ENCODE measurements around the gene ZNF664.

ZNF664 gene

GRCh38 chr12:123972457-123973401 is at the start of gene ZNF664, which contains the start of gene CCDC92:
ZNF664 (plus strand) TSS chr12:123973215; CDS start chr12:124012145, 38,930 bp downstream.
CCDC92 (minus strand) TSS chr12:123972831; CDS start chr12:123944305, 28,526 bp downstream.
- peak; percentile 84 for DNase-seq (ENCODE audit: low spot score)

DNA sequence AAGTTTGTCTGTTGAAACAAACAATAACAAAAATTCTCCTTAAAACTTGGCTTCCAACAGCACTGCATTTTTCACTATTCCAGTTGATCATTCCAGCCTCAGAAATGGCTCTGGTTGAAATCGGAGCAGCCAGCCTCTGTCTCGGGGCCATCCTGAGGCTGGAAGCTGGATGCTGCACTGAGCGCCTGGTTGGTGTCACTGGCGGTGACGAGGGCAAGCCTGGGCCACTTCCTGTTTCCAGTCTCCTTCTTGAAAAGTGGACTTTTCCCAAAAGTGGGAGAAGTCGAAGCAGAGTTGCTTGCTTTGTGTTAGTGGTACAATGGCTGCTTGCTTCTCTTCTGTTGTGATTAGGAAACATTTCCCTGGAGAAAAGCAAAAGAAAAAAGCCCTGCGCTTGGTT is 49.1 kb upstream of the ZNF664 start:
- DNase-seq (ENCODE audit: low spot score), result no peak

DNA sequence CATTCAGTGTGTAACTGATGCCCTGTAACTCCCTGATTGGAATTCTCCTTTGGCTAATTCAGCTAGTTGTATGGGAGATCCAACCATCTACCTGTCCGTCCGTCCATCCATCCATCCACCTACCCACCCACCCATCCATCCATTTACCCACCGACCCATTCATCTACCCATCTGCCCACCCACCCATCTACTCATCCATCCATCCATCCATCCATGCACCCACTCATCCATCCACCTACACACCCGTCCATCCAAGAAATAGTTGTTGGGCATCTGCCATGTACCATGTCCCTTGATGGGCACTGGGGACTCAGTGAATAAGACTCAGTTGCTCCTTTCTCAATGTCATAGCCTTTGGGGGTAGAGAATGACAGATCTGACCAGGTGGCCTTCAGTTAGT is 48.5 kb upstream of the ZNF664 start:
- no peak for DNase-seq (ENCODE audit: low spot score)

DNA sequence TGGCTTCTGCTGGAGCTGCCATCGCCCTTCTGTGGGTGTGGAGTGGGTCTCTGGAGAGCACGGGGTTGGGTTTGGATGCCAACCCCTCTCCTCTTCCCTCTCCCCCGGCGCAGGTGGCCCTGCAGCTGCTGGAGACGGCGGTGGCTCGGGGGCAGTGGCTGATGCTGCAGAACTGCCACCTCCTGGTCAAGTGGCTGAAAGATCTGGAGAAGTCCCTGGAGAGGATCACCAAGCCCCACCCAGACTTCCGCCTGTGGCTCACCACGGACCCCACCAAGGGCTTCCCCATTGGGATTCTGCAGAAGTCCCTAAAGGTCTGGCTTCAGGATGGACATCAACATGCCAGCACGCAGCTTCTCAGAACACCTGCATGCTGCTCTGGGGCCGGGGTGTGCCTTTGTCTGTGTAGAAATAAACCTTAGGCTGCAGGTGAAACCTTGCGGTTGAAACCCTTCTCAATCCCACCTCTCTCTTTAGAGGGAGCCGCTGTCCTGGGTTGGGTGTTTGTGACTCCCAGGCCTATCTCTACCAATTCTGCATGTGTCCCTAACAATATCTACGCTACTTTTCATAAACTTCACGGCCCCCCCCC is 44.6 kb upstream of the ZNF664 start:
- DNase-seq (ENCODE audit: low spot score), result no peak

GRCh38 chr12:123928897-123929296 is 44.1 kb upstream of the ZNF664 start:
- no peak for DNase-seq (ENCODE audit: low spot score)

DNA sequence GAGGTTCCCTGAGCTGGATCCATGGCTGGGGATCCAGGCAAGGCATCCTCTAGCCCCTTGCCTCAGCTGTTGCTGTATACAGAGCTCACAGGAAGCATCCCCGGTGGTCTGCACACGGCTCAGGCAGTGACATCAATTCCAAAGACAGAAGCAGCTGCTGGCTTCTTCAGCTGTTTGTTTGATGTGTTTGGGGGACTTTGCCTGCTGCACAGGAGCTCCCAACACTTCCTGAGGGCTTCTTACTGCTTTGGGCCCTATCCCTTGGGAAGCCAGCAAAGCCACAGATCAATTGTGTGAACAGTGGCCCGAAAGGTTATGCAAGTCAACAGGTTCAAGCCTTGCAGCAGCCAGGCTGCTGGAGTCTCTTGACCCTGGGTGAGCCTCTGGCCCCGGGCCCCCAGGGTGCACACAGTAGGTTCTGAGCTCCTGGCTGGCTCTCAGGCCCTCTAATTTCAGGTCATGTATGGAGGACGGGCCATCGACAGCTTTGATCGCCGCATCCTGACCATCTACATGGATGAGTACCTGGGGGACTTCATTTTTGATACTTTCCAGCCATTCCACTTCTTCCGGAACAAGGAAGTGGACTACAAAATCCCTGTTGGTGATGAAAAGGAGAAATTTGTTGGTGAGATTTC is 43.0 kb upstream of the ZNF664 start:
- DNase-seq (ENCODE audit: low spot score), result no peak

- no peak for DNase-seq (ENCODE audit: low spot score)
Measured at GRCh38 chr12:123931686-123932321, 41.2 kb upstream of the ZNF664 start.

GRCh38 chr12:123933214-123933613 is 39.8 kb upstream of the ZNF664 start:
- no peak for DNase-seq (ENCODE audit: low spot score)

DNA sequence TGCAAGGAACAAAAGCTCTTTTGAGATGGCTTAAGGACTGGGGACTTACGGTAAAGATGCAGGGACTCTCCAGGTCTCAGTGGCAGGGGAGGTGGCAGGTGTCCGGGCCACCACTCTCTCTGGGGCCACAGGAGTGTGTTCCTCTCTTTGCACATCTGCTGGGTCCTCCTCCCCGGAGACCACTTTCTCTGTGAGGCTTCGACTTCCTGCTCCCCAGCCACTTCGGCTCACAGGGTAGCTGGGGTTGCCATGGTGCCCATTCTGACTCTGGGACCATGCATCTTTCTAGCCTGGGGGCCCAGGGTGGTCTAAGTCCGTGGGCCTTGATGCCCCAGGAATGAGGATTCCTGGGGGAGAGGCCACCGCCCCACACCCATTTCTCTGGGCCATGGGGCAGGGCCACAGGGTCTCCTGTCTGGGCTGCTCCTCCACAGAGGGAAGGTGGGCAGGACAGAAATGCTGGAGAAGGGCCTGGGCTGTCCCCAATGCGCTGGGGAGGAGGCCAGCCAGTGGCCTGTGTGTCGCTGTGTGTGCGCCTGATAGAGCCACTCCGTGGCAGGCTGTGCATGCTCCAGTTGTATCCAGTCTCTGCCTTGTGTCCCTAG is 38.9 kb upstream of the ZNF664 start:
- no peak for DNase-seq (ENCODE audit: low spot score)

GRCh38 chr12:123934829-123935228 is 38.2 kb upstream of the ZNF664 start:
- no peak for DNase-seq (ENCODE audit: low spot score)

DNA sequence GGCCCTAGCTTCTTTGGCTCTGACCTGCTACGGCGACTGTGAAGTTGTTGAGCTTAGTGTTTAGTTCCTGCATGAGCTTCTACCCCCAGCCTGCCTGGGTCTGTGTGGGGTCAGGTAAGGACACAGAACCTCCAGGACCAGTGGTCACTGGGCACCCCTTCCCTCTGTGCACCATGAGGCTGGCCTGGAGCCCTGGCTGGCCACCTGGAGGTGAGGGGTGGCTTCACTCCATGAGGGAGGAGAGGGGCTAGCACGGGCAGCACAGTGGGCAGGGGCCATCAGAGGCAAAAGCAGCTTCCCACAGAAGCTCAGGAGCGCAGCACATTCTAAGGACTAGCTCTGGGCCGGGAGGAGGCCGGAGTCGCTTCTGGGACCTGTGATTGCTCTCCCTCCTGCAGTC is 37.1 kb upstream of the ZNF664 start:
- no peak for DNase-seq (ENCODE audit: low spot score)

GRCh38 chr12:123936471-123936870 is 36.5 kb upstream of the ZNF664 start:
- no peak for DNase-seq (ENCODE audit: low spot score)

DNA sequence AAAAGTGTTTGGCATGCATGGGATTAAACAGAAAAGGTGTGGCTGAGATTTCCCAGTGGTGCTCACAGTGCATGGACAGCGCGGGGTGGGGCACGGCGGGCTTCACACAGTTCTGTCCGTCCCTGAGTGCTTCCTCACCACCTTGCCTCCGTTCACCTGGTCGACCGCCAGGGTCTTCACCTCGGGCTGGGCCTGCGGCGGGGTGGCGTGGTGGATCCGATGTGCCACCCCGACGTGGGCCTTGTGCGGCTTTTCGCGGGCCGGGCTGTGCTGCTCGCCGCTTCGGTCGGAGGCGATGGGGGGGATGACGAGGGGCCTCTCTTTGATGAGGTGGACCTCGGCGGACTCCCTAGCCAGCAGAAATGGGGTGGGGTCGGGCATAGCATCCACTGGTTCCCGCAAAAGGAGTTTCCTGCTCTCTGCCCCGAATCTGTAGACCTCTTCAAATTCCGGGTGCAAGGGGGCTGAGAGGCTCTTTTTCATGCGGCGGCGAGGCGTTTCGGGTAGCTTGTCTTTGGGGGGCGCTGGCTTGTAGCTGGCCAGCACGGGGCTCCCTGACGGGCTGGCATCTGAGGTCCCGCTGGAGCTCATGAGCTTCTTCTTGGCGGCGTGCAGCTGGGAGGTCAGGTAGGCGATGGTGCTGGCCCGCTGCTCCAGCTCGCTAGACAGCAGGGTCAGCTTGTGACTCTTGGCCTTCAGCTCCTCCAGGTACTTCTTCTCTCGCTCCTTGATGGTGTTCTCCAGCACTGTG is 35.9 kb upstream of the ZNF664 start:
- no peak for DNase-seq (ENCODE audit: low spot score)

DNA sequence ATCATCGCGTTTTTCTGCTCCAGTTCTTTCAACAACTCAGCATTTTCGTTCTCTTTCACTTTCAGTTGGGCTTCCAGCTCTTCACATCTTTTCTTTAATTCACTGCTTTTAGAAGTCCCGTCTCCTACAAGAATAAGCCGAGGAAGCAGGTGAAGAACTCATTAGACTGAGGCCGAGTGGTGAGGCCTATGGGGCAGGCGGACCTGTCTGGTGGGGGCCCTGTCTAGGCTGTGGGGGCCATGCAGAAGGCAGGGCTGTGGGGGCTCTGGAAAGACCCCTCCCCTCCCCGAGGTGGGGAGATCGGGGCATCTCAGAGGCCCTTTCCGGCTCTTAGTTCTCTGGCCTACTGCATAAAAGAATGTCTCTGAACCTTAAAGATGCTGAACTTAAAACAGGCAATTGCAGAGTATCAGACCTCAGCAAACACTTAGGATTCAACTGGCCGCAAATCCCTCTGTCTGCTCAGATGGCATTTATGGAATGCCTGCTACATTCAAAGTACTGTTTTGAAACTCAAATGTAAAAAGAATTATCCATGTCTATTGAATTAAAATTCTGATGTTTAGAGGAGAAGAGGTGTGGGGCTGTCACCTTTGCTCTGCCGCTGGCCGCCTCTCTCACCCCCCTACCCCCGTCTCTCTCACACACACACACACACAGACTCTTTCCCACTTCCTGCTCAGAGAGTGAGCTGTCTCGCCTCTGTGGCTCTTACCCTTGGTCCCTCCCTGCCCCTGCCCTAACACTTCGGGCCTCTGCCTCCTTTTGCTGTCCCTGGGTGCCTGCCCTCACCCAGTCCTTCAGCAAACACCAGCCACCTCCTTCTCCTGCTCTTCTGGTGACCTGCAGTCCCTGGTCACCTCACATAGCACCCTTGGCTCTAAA is 35.1 kb upstream of the ZNF664 start:
- no peak for DNase-seq (ENCODE audit: low spot score)

- no peak for DNase-seq (ENCODE audit: low spot score)
Measured at GRCh38 chr12:123938679-123939480, 34.1 kb upstream of the ZNF664 start.

DNA sequence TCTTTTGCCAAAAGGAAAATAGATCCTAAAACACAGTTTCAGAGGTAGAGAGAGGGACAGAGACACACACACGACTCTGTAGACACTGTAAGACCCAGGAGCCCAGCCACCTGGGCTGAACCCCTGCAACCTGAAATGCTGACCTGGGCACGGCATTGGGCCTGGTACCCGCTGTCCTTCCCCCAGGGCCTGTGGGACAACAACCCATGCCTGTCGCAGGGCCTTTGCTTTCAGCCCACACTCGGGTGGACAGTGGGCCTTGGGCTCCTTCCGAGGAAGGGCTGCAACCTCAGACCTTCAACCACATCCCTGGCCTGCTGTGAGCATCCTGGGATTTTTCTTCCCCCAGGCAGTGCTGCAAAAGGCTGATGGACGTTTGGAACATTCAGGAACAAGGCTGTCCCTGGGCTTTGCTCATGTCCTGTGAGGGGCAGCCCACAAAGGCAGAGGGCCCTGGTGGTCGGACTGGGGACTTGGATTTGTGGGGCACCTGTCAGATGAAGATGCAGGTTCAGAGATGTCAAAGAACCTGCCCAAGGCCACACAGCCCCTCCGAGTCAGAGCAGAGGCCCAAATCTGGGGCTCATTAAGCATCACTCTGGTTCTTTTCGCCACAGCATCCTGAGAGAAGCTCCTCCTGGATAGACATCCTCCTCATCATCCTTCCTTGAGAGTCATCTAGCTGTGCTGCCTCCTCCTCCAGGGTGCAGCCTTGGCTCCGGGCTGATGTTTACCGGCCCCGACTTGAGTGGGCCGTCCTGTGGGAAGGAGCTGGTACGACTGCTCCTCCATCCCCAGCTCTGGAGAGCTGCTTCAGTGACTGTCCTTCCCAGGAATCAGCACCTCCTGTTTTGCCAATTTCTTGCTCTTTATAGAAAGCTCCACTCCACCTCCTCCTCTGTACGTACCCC is 33.0 kb upstream of the ZNF664 start:
- no peak for DNase-seq (ENCODE audit: low spot score)

DNA sequence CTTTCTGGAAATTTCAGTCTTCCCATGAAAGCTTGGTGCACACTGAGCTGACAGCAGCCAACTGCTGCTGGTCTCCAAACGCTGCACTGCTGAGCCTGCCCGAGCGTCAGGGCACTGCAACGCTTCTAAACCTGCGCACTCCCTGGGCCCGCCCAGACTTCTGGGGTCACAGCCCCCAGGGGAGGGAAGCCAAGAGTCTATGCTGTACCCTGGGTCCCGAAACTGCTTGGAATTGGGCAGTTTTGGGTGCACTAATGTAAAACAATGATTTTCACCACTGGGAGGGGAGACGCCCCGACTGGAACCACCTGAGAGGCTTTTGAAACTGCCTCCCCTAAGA is 32.4 kb upstream of the ZNF664 start:
- no peak for DNase-seq (ENCODE audit: low spot score)

GRCh38 chr12:123941000-123941399 is 32.0 kb upstream of the ZNF664 start:
- no peak for DNase-seq (ENCODE audit: low spot score)
